Hepatocyte (in vitro differentiated cells): ENCODE measurements around the gene TMPRSS11D. TPM values are rescaled to one million over a fixed set of nuclear protein-coding genes. Genes with fewer than 3 reads are reported as not detected.
A peak's percentile ranks its signal among the peaks of the same experiment; 100 is the strongest.

Experiments used
- DNase-seq: peaks from one replicate; pipeline ENCODE4 v3.0.0-alpha.2; 2016; ENCODE audit warnings: low spot score
- H2AFZ ChIP-seq: fragments of 200-600 bp; sonication (generic); 2 replicates; pipeline ENCODE4 v1.6.0; 2016; ENCODE audit warnings: antibody characterized with exemption, mild to moderate bottlenecking
- H3K27ac ChIP-seq: fragments of 200-600 bp; sonication (generic); 2 replicates; pipeline ENCODE4 v1.5.1; 2016; ENCODE audit warnings: mild to moderate bottlenecking
- H3K27me3 ChIP-seq: fragments of 200-600 bp; sonication (generic); 2 replicates; pipeline ENCODE4 v1.6.1; 2016
- H3K36me3 ChIP-seq: fragments of 200-600 bp; sonication (generic); replicated peaks from 2 replicates; pipeline ENCODE4 v1.5.1; 2016; ENCODE audit warnings: low read depth; ENCODE audit not compliant: insufficient read depth
- H3K4me1 ChIP-seq: fragments of 200-600 bp; sonication (generic); 2 replicates; pipeline ENCODE4 v1.5.1; 2016; ENCODE audit warnings: mild to moderate bottlenecking, moderate library complexity; ENCODE audit not compliant: insufficient read depth
- H3K4me2 ChIP-seq: fragments of 200-600 bp; sonication (generic); 2 replicates; pipeline ENCODE4 v1.6.0; 2016
- H3K4me3 ChIP-seq: fragments of 200-600 bp; sonication (generic); 2 replicates; pipeline ENCODE4 v1.5.1; 2016; ENCODE audit warnings: mild to moderate bottlenecking
- H3K79me2 ChIP-seq: fragments of 200-600 bp; sonication (generic); 2 replicates; pipeline ENCODE4 v1.6.0; 2017; ENCODE audit warnings: mild to moderate bottlenecking
- H3K9me2 ChIP-seq: fragments of 200-600 bp; sonication (generic); replicated peaks from 2 replicates; pipeline ENCODE4 v1.6.0; 2017; ENCODE audit warnings: mild to moderate bottlenecking; ENCODE audit not compliant: insufficient read depth
- H3K9me3 ChIP-seq: fragments of 200-600 bp; sonication (generic); 2 replicates; pipeline ENCODE4 v1.5.1; 2016; ENCODE audit warnings: low read depth, mild to moderate bottlenecking
- H4K20me1 ChIP-seq: fragments of 200-600 bp; sonication (generic); 2 replicates; pipeline ENCODE4 v1.6.0; 2016; ENCODE audit warnings: mild to moderate bottlenecking; ENCODE audit not compliant: insufficient read depth, poor library complexity, severe bottlenecking
- EZH2 ChIP-seq: fragments of 200-600 bp; sonication (generic); IDR thresholded peaks from 2 replicates; pipeline ENCODE4 v1.6.1; 2016; ENCODE audit warnings: antibody characterized with exemption, mild to moderate bottlenecking, borderline replicate concordance
- EZH2phosphoT487 ChIP-seq: fragments of 200-600 bp; sonication (generic); IDR thresholded peaks from one replicate; pipeline ENCODE4 v1.6.1; 2018; ENCODE audit warnings: antibody characterized with exemption, mild to moderate bottlenecking, low read depth, moderate library complexity; ENCODE audit not compliant: unreplicated experiment, severe bottlenecking
- WGBS: methylation state at CpG from one replicate; pipeline ENCODE4 v1.1.6; 2016; ENCODE audit warnings: low lambda C conversion rate; ENCODE audit errors: missing lambda C conversion rate; 5-methylcytosine and 5-hydroxymethylcytosine counted together
- polyA plus RNA-seq: library from polyadenylated mRNA; unstranded; fragments of >200 nt; fragmentation: Nextera tagmentation; extraction: Ambion mirVana; gene quantifications from 2 replicates; pipeline ENCODE4 v1.2.1, GENCODE V29; 2016
- total RNA-seq: library from RNA; depleted of rRNA; stranded (reverse); fragments of >200 nt; gene quantifications from 2 replicates; pipeline ENCODE4 v1.2.3, GENCODE V29; 2014
- TF ChIP-seq, protein P1 (sequence below): fragments of 200-600 bp; sonication (generic); IDR thresholded peaks from 2 replicates; pipeline ENCODE4 v1.5.1; 2016; ENCODE audit warnings: antibody characterized with exemption, mild to moderate bottlenecking; ENCODE audit not compliant: poor library complexity

TMPRSS11D gene
- total and polyA plus RNA-seq, 2 experiments from 2014 or later, result 0.23 TPM; not detected in 1

DNA sequence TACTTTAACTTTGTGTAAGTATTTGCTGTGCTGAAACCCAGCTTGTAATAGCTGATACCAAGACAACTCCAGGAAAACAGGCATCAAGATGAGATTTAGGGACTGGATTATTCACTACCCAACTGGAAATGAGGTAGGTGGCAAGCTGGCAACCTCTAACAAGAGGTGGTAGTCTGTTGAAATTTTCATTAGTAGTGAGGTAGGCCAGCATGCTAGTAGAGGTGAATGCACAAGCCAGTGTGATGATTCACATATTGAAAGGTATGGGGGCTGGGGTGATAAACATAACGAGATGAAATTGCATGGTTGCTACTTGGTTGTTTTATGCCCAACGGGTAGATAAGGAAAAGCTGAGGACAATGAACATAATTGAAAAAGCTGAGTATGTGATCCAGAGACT, 8.5 kb upstream of the TMPRSS11D start:
- Histone ChIP-seq H3K9me2 (no peaks in the 10 kb centered on the region), H3K27ac (no peak overlapping the region), H4K20me1 (no peaks in the 10 kb centered on the region), H3K9me3 (no peaks in the 10 kb centered on the region), H3K4me1 (no peaks in the 10 kb centered on the region), H3K4me3 (no peak overlapping the region), H2AFZ (no peak overlapping the region), H3K4me2 (no peak overlapping the region), H3K27me3 (no peaks in the 10 kb centered on the region), H3K79me2 (no peaks in the 10 kb centered on the region), H3K36me3 (no peaks in the 10 kb centered on the region)
- no peak for DNase-seq
- WGBS, result 83% methylated on average over 2 of the region's 2 CpGs
- TF ChIP-seq EZH2phosphoT487 (no peak), EZH2 (no peak)
- TF ChIP-seq, protein P1, sequence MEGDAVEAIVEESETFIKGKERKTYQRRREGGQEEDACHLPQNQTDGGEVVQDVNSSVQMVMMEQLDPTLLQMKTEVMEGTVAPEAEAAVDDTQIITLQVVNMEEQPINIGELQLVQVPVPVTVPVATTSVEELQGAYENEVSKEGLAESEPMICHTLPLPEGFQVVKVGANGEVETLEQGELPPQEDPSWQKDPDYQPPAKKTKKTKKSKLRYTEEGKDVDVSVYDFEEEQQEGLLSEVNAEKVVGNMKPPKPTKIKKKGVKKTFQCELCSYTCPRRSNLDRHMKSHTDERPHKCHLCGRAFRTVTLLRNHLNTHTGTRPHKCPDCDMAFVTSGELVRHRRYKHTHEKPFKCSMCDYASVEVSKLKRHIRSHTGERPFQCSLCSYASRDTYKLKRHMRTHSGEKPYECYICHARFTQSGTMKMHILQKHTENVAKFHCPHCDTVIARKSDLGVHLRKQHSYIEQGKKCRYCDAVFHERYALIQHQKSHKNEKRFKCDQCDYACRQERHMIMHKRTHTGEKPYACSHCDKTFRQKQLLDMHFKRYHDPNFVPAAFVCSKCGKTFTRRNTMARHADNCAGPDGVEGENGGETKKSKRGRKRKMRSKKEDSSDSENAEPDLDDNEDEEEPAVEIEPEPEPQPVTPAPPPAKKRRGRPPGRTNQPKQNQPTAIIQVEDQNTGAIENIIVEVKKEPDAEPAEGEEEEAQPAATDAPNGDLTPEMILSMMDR, result no peak

DNA sequence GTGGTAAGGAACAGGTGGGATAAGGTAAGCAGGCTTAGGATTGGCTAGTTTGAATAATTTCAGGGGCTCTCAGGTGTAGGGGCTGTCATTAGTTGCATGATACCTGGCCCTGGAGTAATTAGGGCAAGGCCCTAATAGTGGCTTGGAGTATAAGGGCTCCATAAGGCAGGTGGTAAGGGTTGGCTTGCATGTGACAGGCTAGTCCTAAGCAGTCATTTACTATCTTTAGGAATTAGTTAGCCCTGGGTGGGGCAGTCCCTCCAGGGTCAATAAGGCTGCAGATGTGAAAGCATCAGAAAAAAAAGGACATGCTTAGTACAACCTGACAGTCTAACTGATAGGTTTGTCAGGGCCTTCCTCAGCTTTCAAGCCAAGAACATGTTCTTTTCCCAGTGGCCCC, 7.8 kb upstream of the TMPRSS11D start:
- Histone ChIP-seq H3K4me1 (no peaks in the 10 kb centered on the region), H3K36me3 (no peaks in the 10 kb centered on the region), H3K4me3 (no peak overlapping the region), H3K27me3 (no peaks in the 10 kb centered on the region), H3K9me2 (no peaks in the 10 kb centered on the region), H2AFZ (no peak overlapping the region), H3K27ac (no peak overlapping the region), H3K9me3 (no peaks in the 10 kb centered on the region), H4K20me1 (no peaks in the 10 kb centered on the region), H3K79me2 (no peaks in the 10 kb centered on the region), H3K4me2 (no peak overlapping the region)
- DNase-seq, result no peak
- no peak for TF ChIP-seq EZH2phosphoT487
- TF ChIP-seq EZH2, result no peak
- TF ChIP-seq, protein P1, result no peak

DNA sequence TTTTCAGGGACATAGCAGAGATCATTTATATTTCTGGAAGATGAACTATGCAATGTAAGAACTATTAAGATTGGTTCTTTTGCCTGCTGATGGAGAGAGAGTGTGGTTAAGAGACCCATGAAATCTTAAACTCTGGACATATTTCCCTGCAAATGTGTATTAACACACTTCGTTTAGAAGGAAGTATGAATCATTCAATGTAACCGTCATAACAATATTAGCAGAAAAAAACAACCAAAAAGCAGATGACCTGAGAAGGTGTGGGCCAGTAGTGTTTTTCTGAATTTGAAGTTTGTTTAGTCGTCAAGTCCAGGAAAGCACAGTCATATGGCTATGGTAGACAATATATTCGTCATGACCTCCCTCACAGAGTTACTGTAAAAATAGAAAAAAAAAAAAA, 2.5 kb upstream of the TMPRSS11D start:
- no peak overlapping the region for H3K27ac ChIP-seq
- H3K79me2 ChIP-seq, result no peaks in the 10 kb centered on the region
- no peak overlapping the region for H2AFZ ChIP-seq
- no peaks in the 10 kb centered on the region for H3K27me3 ChIP-seq
- WGBS, result 94% methylated on average over 4 of the region's 4 CpGs
- H3K4me1 ChIP-seq, result no peaks in the 10 kb centered on the region
- TF ChIP-seq EZH2phosphoT487 (no peak), EZH2 (no peak)
- TF ChIP-seq, protein P1, result no peak
- H4K20me1 ChIP-seq, result no peaks in the 10 kb centered on the region
- no peaks in the 10 kb centered on the region for H3K9me3 ChIP-seq
- no peak for DNase-seq
- no peaks in the 10 kb centered on the region for H3K36me3 ChIP-seq
- H3K4me3 ChIP-seq, result no peak overlapping the region
- H3K9me2 ChIP-seq, result no peaks in the 10 kb centered on the region
- no peak overlapping the region for H3K4me2 ChIP-seq

DNA sequence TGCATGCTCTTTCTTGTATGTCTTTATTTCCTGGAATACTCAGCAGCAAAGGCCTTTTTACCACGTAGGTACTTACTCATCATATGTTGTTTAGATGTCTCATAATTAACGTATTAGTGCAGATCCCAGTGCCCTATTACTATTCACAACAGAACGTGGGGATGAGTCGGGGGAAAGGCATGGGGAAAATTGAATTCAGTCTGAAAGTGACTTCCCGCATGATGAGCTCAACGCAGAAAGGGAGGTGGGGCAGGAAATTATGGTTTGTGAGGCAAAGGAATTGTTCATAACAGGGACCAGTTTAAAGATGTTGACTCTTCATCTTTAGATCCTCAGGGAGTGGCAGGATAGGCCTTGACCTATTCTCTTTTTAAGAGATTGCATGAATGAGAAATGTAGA, 2.0 kb upstream of the TMPRSS11D start:
- no peaks in the 10 kb centered on the region for H3K9me2 ChIP-seq
- no peak overlapping the region for H3K4me3 ChIP-seq
- TF ChIP-seq EZH2phosphoT487, result no peak
- no peak for TF ChIP-seq EZH2
- TF ChIP-seq, protein P1, result no peak
- no peaks in the 10 kb centered on the region for H3K9me3 ChIP-seq
- no peaks in the 10 kb centered on the region for H3K27me3 ChIP-seq
- no peaks in the 10 kb centered on the region for H3K36me3 ChIP-seq
- H3K79me2 ChIP-seq, result no peaks in the 10 kb centered on the region
- no peak overlapping the region for H3K27ac ChIP-seq
- H2AFZ ChIP-seq, result no peak overlapping the region
- no peaks in the 10 kb centered on the region for H4K20me1 ChIP-seq
- 65% methylated on average over 6 of the region's 6 CpGs for WGBS
- H3K4me1 ChIP-seq, result no peaks in the 10 kb centered on the region
- no peak overlapping the region for H3K4me2 ChIP-seq
- peak; percentile 7 for DNase-seq
